Right lobe of liver (tissue), 6 donors: ENCODE data around the gene SLC39A1. TPM values are rescaled to one million over a fixed set of nuclear protein-coding genes. Genes with fewer than 3 reads are reported as not detected.
A peak's percentile ranks its signal among the peaks of the same experiment; 100 is the strongest.

Experiments used
- ATAC-seq, 4 donors: fragments of 200-7000 bp; cut with Tn5 transposase; one replicate each; pipeline ENCODE4 v1.9.1; 2020; ENCODE audit warnings: mild to moderate bottlenecking in 4 of 4, moderate library complexity in 4 of 4
- DNase-seq, 3 donors: peaks; one replicate each; pipeline ENCODE4 v3.0.0-alpha.2; 2020
- H3K27ac ChIP-seq, 3 donors: fragments of 200-600 bp; one replicate each; pipeline ENCODE4 v1.8.0; 2022
- H3K27me3 ChIP-seq, 2 donors: fragments of 200-600 bp; one replicate each; pipeline ENCODE4 v1.8.0; 2022
- H3K36me3 ChIP-seq, 4 donors: fragments of 200-600 bp; sonication (generic) in 1 of 4; one replicate each; pipeline versions ENCODE4 v1.5.1 to v1.8.0; 2017 to 2022; ENCODE audit warnings: control low read depth in 1 of 4
- H3K4me1 ChIP-seq, 4 donors: fragments of 200-600 bp; sonication (generic) in 1 of 4; one replicate each; pipeline versions ENCODE4 v1.5.1 to v1.8.0; 2017 to 2022; ENCODE audit warnings: control low read depth in 1 of 4
- H3K4me3 ChIP-seq, 3 donors: fragments of 200-600 bp; one replicate each; pipeline ENCODE4 v1.8.0; 2022
- H3K9me3 ChIP-seq, 4 donors: fragments of 200-600 bp; sonication (generic) in 1 of 4; one replicate each; pipeline versions ENCODE4 v1.5.1 to v1.8.0; 2017 to 2022; ENCODE audit warnings: control low read depth in 1 of 4
- CTCF ChIP-seq, 4 donors: fragments of 200-600 bp in 3 of 4; fragments of 450-650 bp in 1 of 4; IDR thresholded peaks; one replicate each; pipeline versions ENCODE4 v1.5.1 to v1.8.0; 2016 to 2022; ENCODE audit warnings: antibody characterized with exemption in 4 of 4, mild to moderate bottlenecking in 2 of 4
- POLR2A ChIP-seq: fragments of 450-650 bp; IDR thresholded peaks from one replicate; pipeline ENCODE4 v1.6.1; 2017; ENCODE audit warnings: antibody characterized with exemption, mild to moderate bottlenecking
- WGBS: methylation state at CpG from one replicate; pipeline ENCODE4 v1.1.6; 2018; ENCODE audit warnings: low coverage, low lambda C conversion rate; ENCODE audit not compliant: insufficient coverage; ENCODE audit errors: missing lambda C conversion rate; 5-methylcytosine and 5-hydroxymethylcytosine counted together
- intact Hi-C, 2 donors: fragments of 100-400 bp; cut with DNase I; formaldehyde crosslinking; loops; one replicate each; pipeline versions ENCODE4 v1.11.2 to v1.14.1; 2022
- total RNA-seq, 6 experiments: library from RNA; depleted of rRNA in 2 of 6; stranded (reverse); fragments of >200 nt in 2 of 6; fragmentation: NEBNext Ultra II Directional in 3 of 6; extraction: Animal tissue kit (Norgen Biotek cat#: 25700) in 3 of 6; gene quantifications; one replicate each; pipeline versions ENCODE4 v1.1.0 to v1.2.4, GENCODE V29; 2016 to 2023
- donor health status: DM: no; HTN: yes; CAD: no.
- donor health status: DM: no; HTN: no; CAD: no.
- donor health status: DM: no; HTN: no; CAD: no.
- donor health status: DM: no; HTN: yes; CAD: no.
- donor health status: DM: no; HTN: yes; CAD: no.

The SLC39A1 gene
- total RNA-seq, 6 experiments from 2014 or later = 33.0 to 63.6 (median 47.7) TPM

- H3K4me1 ChIP-seq = no peaks in the 10 kb centered on the region
- H3K9me3 ChIP-seq = no peaks in the 10 kb centered on the region
- intact Hi-C loops = no loop called here
- TF ChIP-seq CTCF (IDR thresholded peaks at IDR 0.05) = no peak
- TF ChIP-seq POLR2A = no peak
- DNase-seq = peak in 1 of 3 donors; percentile 41
- no peak for ATAC-seq
- peaks cover 5 to 54% (median 21%) of the 10 kb centered on the region in 4 donors for H3K36me3 ChIP-seq
- 100% methylated on average over 3 of the region's 18 CpGs for WGBS
- no peak overlapping the region for H3K27ac ChIP-seq
- no peak overlapping the region for H3K4me3 ChIP-seq
- no peaks in the 10 kb centered on the region for H3K27me3 ChIP-seq
Measured at GRCh38 chr1:153932156-153933131, 30.9 kb downstream of the SLC39A1 start.

GRCh38 chr1:153929981-153930948 lies 33.1 kb downstream of the SLC39A1 start:
- peak in 1 of 3 donors; percentile 13 for DNase-seq
- intact Hi-C loops = loop anchor here in 1 of 2 donors (10.0 kb wide), 1 partner anchor 135 kb away; no protein-coding TSS in a partner anchor
- 83% methylated on average over 5 of the region's 14 CpGs for WGBS
- TF ChIP-seq CTCF (IDR thresholded peaks at IDR 0.05) = no peak
- TF ChIP-seq POLR2A = no peak
- Histone ChIP-seq H3K36me3 (peaks cover 0 to 34% (median 9%) of the 10 kb centered on the region in 4 donors), H3K9me3 (no peaks in the 10 kb centered on the region), H3K27ac (no peak overlapping the region), H3K4me3 (no peak overlapping the region), H3K4me1 (no peaks in the 10 kb centered on the region), H3K27me3 (no peaks in the 10 kb centered on the region)
- ATAC-seq = peak in 1 of 4 donors; percentile 3

- TF ChIP-seq CTCF (IDR thresholded peaks at IDR 0.05) (no peak), POLR2A (no peak)
- WGBS = 91% methylated on average over 5 of the region's 5 CpGs
- no peak overlapping the region for H3K27ac ChIP-seq
Measured at GRCh38 chr1:153929426-153929825, 33.9 kb downstream of the SLC39A1 start.

GRCh38 chr1:153928791-153929341 lies 34.5 kb downstream of the SLC39A1 start:
- peak; percentile 9 to 49 (median 24) for ATAC-seq
- Histone ChIP-seq H3K36me3 (peaks cover 0 to 21% (median 6%) of the 10 kb centered on the region in 4 donors), H3K4me1 (peaks cover 0 to 4% (median 0%) of the 10 kb centered on the region in 4 donors), H3K4me3 (no peak overlapping the region), H3K27ac (no peak overlapping the region), H3K27me3 (no peaks in the 10 kb centered on the region), H3K9me3 (no peaks in the 10 kb centered on the region)
- TF ChIP-seq CTCF (IDR thresholded peaks at IDR 0.05) = no peak
- TF ChIP-seq POLR2A = no peak
- DNase-seq = peak in 1 of 3 donors; percentile 18
- 68% methylated on average over 4 of the region's 4 CpGs for WGBS
- intact Hi-C loops = loop anchor here in 1 of 2 donors (10.0 kb wide), 1 partner anchor 134 kb away; no protein-coding TSS in a partner anchor

More at GRCh38 chr1:153929426-153929825, 33.9 kb downstream of the SLC39A1 start:
- ATAC-seq (no peak), DNase-seq (peak in 1 of 3 donors; percentile 3)
- Histone ChIP-seq H3K9me3 (no peaks in the 10 kb centered on the region), H3K4me3 (no peak overlapping the region), H3K36me3 (peaks cover 0 to 26% (median 6%) of the 10 kb centered on the region in 4 donors), H3K27me3 (no peaks in the 10 kb centered on the region), H3K4me1 (no peaks in the 10 kb centered on the region)
- intact Hi-C loops = loop anchor here in 1 of 2 donors (10.0 kb wide), 1 partner anchor 135 kb away; no protein-coding TSS in a partner anchor
